OCI-M1 (cell line): ENCODE measurements around the gene SESN1.
"Not testable (repeated sequence)": the region's sequence is repeated elsewhere in the genome, so short reads cannot be mapped to it uniquely, and the experiment has no call there.

Source experiments
- DNase-seq: peaks from one replicate; lab custom pipeline; 2025; lab: John Stamatoyannopoulos, UW

Gene SESN1

DNA sequence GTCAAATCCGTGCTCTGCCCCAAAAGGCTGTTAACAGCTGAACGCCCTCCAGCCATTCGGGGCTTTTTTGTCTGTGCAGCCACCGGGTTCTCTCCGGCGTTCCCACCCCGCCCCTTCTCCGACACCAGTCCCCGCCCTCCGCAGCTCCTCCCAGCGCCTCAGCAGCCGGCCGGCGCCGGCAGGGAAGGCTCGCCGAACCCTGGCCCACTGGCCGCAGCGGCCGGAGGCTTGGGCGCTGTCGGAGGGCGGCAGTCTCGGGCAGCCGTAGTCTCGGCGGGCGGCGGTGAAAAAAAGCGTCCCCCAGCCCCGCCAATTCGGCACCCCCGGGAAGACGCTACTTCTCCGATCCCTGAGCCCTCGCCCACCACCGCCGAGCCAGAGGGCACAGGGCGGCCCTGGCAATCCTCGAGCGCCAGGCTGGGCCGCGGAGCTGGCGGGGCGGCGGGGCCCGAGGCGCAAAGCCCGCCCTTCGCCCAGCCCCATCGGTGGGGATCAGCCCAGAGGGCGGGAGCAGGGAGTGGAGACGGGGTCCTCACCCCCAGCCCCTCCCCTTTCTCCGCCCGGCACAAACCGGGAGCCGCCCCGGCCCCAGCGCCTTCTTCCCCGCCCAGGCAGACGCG, at the start of gene SESN1:
Gene SESN1, minus strand, starts transcription at position 431 of the 620 bp plus-strand sequence. CDS start 773 bp downstream, outside the sequence.
- DNase-seq, result peak; percentile 95

- DNase-seq, result no peak
These were observed 48.5 kb upstream of the SESN1 start for GRCh38 chr6:109143191-109143590.

DNA sequence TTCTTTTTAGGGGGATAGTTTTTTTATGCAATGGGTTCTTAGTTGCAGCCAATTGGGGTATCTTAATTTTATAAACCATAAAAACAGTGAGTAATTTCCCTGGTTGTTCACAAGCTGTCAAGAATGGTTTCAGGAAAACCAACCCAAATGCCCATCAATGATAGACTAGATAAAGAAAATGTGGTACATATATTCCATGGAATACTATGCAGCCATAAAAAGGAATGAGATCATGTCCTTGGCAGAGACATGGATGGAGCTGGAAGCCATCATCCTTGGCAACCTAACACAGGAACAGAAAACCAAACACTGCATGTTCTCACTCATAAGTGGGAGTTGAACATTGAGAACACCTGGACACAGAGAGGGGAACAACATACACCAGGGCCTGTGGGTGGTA, 47.4 kb upstream of the SESN1 start:
- DNase-seq, result not testable (repeated sequence)

DNA sequence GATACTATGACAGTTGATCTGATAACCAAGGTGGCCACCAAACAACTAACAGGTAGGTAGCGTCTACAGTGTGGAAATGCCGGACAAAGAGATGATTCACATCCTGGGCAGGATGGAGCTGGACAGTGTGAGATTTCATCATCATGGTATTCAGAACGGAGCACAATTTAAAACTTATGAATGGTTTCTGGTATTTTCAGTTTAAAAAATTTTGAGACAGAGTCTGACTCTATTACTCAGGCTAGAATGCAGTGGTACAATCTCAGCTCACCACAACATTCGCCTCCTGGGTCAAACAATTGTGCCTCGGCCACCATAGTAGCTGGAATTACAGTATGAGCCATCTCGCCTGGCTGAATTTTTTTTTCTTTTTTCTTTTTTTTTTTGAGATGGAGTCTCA, 44.5 kb upstream of the SESN1 start:
- DNase-seq, result no peak

DNA sequence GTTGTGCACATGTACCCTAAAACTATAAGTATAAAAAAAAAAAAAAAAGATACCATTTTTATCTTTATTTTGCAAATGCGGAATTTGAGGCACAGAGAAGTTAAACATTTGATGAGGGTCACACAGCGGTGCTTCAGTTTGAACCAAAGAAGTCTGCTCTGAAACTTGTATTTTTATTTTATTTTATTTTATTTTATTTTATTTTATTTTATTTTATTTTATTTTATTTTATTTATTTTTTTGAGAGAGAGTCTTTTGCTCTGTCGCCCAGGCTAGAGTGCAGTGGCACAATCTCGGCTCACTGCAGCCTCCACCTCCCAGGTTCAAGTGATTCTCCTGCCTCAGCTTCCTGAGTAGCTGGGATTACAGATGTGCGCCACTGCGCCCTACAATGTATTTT, 41.9 kb upstream of the SESN1 start:
- not testable (repeated sequence) for DNase-seq

DNA sequence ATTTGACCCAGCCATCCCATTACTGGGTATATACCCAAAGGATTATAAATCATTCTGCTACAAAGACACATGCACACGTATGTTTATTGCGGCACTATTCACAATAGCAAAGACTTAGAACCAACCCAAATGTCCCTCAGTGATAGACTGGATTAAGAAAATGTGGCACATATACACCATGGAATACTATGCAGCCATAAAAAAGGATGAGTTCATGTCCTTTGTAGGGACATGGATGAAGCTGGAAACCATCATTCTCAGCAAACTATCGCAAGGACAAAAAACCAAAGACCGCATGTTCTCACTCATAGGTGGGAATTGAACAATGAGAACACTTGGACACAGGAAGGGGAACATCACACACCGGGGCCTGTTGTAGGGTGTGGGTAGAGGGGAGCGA, 41.4 kb upstream of the SESN1 start:
- not testable (repeated sequence) for DNase-seq

DNA sequence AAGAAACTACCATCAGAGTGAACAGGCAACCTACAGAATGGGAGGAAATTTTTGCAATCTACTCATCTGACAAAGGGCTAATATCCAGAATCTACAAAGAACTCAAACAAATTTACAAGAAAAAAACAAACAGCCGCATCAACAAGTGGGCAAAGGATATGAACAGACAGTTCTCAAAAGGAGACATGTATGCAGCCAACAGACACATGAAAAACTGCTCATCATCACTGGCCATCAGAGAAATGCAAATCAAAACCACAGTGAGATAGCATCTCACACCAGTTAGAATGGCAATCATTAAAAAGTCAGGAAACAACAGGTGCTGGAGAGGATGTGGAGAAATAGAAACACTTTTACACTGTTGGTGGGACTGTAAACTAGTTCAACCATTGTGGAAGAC, 41.0 kb upstream of the SESN1 start:
- not testable (repeated sequence) for DNase-seq

GRCh38 chr6:109130065-109130464, 35.4 kb upstream of the SESN1 start:
- DNase-seq, result no peak

DNA sequence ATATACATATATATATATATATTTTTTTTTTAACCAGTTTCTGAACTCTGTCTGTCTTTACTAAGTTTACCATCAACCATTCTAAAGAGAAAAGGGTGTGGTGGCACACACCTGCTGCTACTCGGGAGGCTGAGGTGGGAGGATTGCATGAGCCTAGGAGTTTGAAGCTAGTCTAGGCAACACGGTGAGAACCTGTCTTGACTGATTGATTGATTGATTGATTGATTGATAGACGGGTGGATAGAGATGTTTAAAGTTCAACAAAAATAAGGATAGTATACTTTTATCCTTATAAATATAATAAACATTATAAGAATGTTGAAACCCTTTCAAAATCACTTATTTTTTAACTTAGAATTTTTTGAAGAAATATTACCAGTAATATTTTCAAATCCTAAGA, 30.9 kb upstream of the SESN1 start:
- no peak for DNase-seq

- DNase-seq, result no peak
These were observed 29.6 kb upstream of the SESN1 start for GRCh38 chr6:109124219-109124618.

GRCh38 chr6:109121411-109121810, 26.8 kb upstream of the SESN1 start:
- DNase-seq, result no peak

DNA sequence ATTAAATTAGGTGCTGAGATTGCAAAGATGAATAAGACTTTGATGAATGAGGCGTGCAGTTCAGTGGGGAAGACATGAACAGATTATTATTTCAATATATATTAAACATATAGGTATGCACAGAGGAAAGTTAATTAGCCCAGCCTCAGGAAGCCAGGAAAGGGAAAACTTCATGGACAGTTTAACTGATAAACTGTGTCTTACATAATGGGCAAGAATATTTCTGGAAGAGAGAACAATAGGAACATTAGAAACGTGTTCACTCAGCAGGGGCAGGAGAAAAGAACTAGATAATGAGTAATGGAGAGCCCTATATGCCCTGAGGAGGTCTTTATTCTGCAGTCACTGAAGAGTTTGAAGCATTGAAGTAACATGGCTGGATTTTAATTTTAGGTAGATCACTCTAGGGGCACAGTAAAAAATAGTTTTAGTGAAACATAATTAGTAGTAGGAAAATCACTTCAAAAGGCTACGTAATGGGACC, 24.3 kb upstream of the SESN1 start:
- DNase-seq, result no peak

DNA sequence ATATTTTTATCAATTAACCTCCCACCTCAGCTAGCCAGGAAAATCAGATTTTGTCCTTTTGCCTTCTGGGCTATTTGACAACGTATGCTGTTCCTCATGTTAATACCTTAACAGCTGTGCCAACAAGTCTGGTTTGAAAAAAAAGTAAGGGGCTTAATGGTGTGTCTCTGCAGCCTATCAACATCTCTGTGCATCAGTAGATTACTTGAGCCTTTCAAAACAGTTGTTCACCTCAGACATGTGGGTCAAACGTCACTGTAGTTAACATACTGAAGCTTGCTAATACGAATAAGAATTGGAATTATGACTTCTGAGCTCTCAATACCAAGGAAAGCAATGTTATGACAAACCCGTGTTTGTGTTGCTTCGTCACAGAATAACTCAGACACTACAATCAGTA, 23.7 kb upstream of the SESN1 start:
- no peak for DNase-seq

- DNase-seq, result peak; percentile 22
These were observed 22.8 kb upstream of the SESN1 start for GRCh38 chr6:109117346-109118035.

- DNase-seq, result not testable (repeated sequence)
These were observed 18.0 kb upstream of the SESN1 start for GRCh38 chr6:109112663-109113062.

DNA sequence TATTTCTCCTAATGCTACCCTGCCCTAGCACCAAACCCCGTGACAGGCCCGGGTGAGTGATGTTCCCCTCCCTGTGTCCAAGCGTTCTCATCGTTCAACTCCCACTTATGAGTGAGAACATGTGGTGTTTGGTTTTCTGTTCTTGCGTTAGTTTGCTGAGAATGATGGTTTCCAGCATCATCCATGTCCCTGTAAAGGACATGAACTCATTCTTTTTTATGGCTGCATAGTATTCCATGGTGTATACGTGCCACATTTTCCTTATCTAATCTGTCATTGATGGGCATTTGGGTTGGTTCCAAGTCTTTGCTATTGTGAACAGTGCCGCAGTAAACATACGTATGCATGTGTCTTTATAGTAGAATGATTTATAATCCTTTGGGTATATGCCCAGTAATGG, 15.0 kb upstream of the SESN1 start:
- DNase-seq, result not testable (repeated sequence)

DNA sequence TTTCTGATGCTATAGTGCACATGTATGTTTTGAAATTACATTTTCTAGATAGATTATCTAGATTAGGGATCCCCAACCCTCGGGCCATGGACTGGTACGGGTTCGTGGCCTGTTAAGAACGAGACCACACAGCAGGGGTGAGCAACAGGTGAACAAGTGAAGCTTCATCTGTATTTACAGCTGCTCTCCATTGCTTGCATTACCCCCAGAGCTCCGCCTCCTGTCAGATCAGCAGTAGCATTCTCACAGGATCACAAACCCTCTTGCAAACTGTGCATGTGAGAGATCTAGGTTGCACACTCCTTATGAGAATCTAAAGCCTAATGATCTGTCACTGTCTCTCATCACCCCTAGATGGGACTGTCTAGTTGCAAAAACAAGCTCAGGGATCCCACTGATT, 11.0 kb upstream of the SESN1 start:
- peak; percentile 17 for DNase-seq

- no peak for DNase-seq
These were observed 9.9 kb upstream of the SESN1 start for GRCh38 chr6:109104512-109104911.

- peak; percentile 66 for DNase-seq
These were observed 9.3 kb upstream of the SESN1 start for GRCh38 chr6:109103942-109104341.

DNA sequence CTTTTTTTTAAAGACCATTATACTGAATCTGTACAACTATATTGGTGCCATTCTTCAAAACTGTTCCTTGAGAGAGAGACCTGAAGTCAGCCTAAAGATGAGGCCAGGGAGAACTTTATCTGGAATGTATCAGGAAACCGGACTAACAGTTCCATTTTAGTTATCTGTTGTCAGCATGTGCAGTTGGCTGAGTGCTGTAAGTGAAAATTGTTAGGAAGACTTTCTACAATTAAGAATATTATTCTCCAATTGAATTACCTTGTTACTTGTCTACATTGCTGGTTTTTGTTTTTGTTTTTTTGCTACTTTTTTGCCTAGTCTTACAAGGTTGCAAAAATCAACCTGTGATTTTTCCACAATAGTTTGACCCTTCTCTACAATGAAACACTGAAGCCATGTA, 8.1 kb upstream of the SESN1 start:
- peak; percentile 74 for DNase-seq

DNA sequence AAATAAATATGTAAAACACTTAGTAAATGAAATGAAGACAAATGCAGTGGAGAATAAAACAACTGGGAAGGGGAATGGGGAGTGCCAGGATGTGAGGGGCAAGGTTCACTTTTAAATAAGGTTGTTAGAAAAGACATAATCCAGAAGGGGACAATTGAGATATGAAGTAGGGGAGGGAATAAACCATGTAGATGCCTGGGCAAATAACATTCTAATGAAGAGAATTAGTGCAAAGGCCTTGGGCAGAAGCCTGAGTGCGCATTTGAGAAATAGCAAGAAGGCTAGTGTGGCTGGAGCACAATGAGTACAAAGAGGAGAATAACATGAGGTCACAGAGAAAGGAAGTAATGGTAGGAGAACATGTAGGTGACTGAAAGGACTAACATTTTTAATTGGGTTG, 3.0 kb upstream of the SESN1 start:
- DNase-seq, result no peak

- DNase-seq, result peak; percentile 46
These were observed 1.6 kb upstream of the SESN1 start for GRCh38 chr6:109096208-109096607.

- no peak for DNase-seq
These were observed 1.1 kb upstream of the SESN1 start for GRCh38 chr6:109095835-109096084.
